CD4-positive, alpha-beta T cell treated with Interferon gamma for 1 hour (primary cell): ENCODE results near the gene USE1.
A peak's percentile ranks its signal among the peaks of the same experiment; 100 is the strongest.
"Not testable (repeated sequence)": the region's sequence is repeated elsewhere in the genome, so short reads cannot be mapped to it uniquely, and the experiment has no call there.

Experiments used
- DNase-seq: peaks from one replicate; pipeline ENCODE4 v3.0.0-alpha.2; 2020

Gene USE1

GRCh38 chr19:17215127-17215971 lies at the start of gene USE1:
USE1 (plus strand) TSS chr19:17215357; CDS start chr19:17215406, 49 bp downstream.
- DNase-seq, result peak; percentile 89

GRCh38 chr19:17165715-17166114 lies 49.4 kb upstream of the USE1 start:
- no peak for DNase-seq

GRCh38 chr19:17170538-17171297 lies 44.4 kb upstream of the USE1 start:
- no peak for DNase-seq

GRCh38 chr19:17171874-17172273 lies 43.3 kb upstream of the USE1 start:
- DNase-seq, result no peak

- DNase-seq, result no peak
These were observed 42.4 kb upstream of the USE1 start for GRCh38 chr19:17172624-17173345.

- no peak for DNase-seq
These were observed 36.9 kb upstream of the USE1 start for GRCh38 chr19:17178291-17178690.

GRCh38 chr19:17180997-17181702 lies 34.0 kb upstream of the USE1 start:
- no peak for DNase-seq

- DNase-seq, result no peak
These were observed 31.8 kb upstream of the USE1 start for GRCh38 chr19:17183271-17183761.

GRCh38 chr19:17183858-17184321 lies 31.3 kb upstream of the USE1 start:
- DNase-seq, result no peak

- peak; percentile 51 for DNase-seq
These were observed 30.8 kb upstream of the USE1 start for GRCh38 chr19:17184371-17184841.

GRCh38 chr19:17185590-17185989 lies 29.6 kb upstream of the USE1 start:
- no peak for DNase-seq

GRCh38 chr19:17191736-17192135 lies 23.4 kb upstream of the USE1 start:
- not testable (repeated sequence) for DNase-seq

- no peak for DNase-seq
These were observed 22.4 kb upstream of the USE1 start for GRCh38 chr19:17192751-17193150.

- no peak for DNase-seq
These were observed 20.5 kb upstream of the USE1 start for GRCh38 chr19:17194608-17195007.

- no peak for DNase-seq
These were observed 20.1 kb upstream of the USE1 start for GRCh38 chr19:17195106-17195505.

GRCh38 chr19:17196610-17197009 lies 18.5 kb upstream of the USE1 start:
- DNase-seq, result no peak

GRCh38 chr19:17197666-17198065 lies 17.5 kb upstream of the USE1 start:
- DNase-seq, result no peak

GRCh38 chr19:17200408-17201079 lies 14.6 kb upstream of the USE1 start:
- DNase-seq, result no peak

- DNase-seq, result no peak
These were observed 12.9 kb upstream of the USE1 start for GRCh38 chr19:17202249-17202648.

GRCh38 chr19:17202713-17203112 lies 12.4 kb upstream of the USE1 start:
- DNase-seq, result no peak

GRCh38 chr19:17205237-17206140 lies 9.7 kb upstream of the USE1 start:
- DNase-seq, result peak; percentile 61
